HCT116 (cell line): ENCODE data around the gene PPIL6. TPM values are rescaled to one million over a fixed set of nuclear protein-coding genes. Genes with fewer than 3 reads are reported as not detected.

Experiments
- ATAC-seq: fragments of 200-7000 bp; cut with Tn5 transposase; 2 replicates; pipeline ENCODE4 v1.9.1; 2020; ENCODE audit warnings: mild to moderate bottlenecking, moderate library complexity
- BruUV-seq: library from RNA; stranded (reverse); fragments of 400-500 nt; replicated peaks from 2 replicates; lab custom pipeline; 2021; lab: Mats Ljungman, UMichigan
- CTCF ChIA-PET: fragments of 300-600 bp; sonication (Branson Sonifier 250); formaldehyde crosslinking; loops from one replicate; lab custom pipeline; 2021; ENCODE audit warnings: antibody characterized with exemption; lab: Charles Lee
- POLR2A ChIA-PET: fragments of 300-600, 350-600 bp; sonication (Branson Sonifier 250); formaldehyde crosslinking; loops from one replicate; lab custom pipeline; 2021; ENCODE audit warnings: antibody characterized with exemption; lab: Charles Lee
- RAD21 ChIA-PET, 2 experiments: fragments of 300-600 bp; sonication (Branson Sonifier 250); formaldehyde crosslinking; loops; one replicate each; lab custom pipeline; 2023; ENCODE audit warnings: low total read pairs in 2 of 2; ENCODE audit not compliant: uncharacterized antibody in 2 of 2, unreplicated experiment in 2 of 2, low non-redundant PET in 1 of 2; lab: Charles Lee
- DNase-seq: peaks from one replicate; pipeline ENCODE4 v3.0.0-alpha.2; 2010; ENCODE audit warnings: low read depth, low spot score
- H2AFZ ChIP-seq: fragments of 200-600 bp; shearing (Covaris generic), sonication (generic); 2 replicates; pipeline ENCODE4 v1.6.1; 2017; ENCODE audit warnings: low read depth, mixed run types, mixed read lengths, antibody characterized with exemption, low read length; ENCODE audit not compliant: poor library complexity, severe bottlenecking
- H3K27ac ChIP-seq: 2 replicates; pipeline ENCODE4 v1.5.1; 2012; ENCODE audit warnings: low read depth, low read length
- H3K27me3 ChIP-seq: fragments of 200-600 bp; sonication (generic); 2 replicates; pipeline ENCODE4 v1.6.1; 2016; ENCODE audit warnings: mixed run types, low read length, mixed read lengths; ENCODE audit not compliant: insufficient read depth
- H3K36me3 ChIP-seq, 2 experiments: fragments of 200-500 bp in 1 of 2; fragments of 200-600 bp in 1 of 2; sonication (Bioruptor generic) in 1 of 2; sonication (generic) in 1 of 2; 2 replicates each; pipeline versions ENCODE4 v1.5.1 to v1.6.1; 2014 to 2016; ENCODE audit warnings: low read length in 2 of 2, inconsistent platforms in 1 of 2, mixed read lengths in 1 of 2, mixed run types in 1 of 2; ENCODE audit not compliant: insufficient read depth in 2 of 2, control insufficient read depth in 1 of 2
- H3K4me1 ChIP-seq, 2 experiments: fragments of 200-600 bp in 1 of 2; sonication (generic) in 1 of 2; 2 replicates each; pipeline versions ENCODE4 v1.5.1 to v1.6.1; 2012 to 2017; ENCODE audit warnings: low read length in 2 of 2, inconsistent platforms in 1 of 2, mild to moderate bottlenecking in 1 of 2, mixed read lengths in 1 of 2, mixed run types in 1 of 2, moderate library complexity in 1 of 2; ENCODE audit not compliant: insufficient read depth in 2 of 2, control insufficient read depth in 1 of 2
- H3K4me2 ChIP-seq: fragments of 200-600 bp; sonication (generic); 2 replicates; pipeline ENCODE4 v1.6.1; 2017; ENCODE audit warnings: mixed run types, low read length, mixed read lengths
- H3K4me3 ChIP-seq, 2 experiments: fragments of 200-600 bp in 1 of 2; sonication (generic) in 1 of 2; replicated peaks in 1 of 2; 2 replicates each; pipeline ENCODE4 v1.5.1; 2011 to 2016; ENCODE audit warnings: low read length in 2 of 2, control low read depth in 1 of 2, low read depth in 1 of 2, mild to moderate bottlenecking in 1 of 2, mixed read lengths in 1 of 2, mixed run types in 1 of 2
- H3K79me2 ChIP-seq: fragments of 200-600 bp; sonication (generic); 2 replicates; pipeline ENCODE4 v1.6.1; 2017; ENCODE audit warnings: mild to moderate bottlenecking, mixed run types, low read length, moderate library complexity, mixed read lengths; ENCODE audit not compliant: insufficient read depth
- H3K9ac ChIP-seq: fragments of 200-600 bp; sonication (generic); 2 replicates; pipeline ENCODE4 v1.6.1; 2016; ENCODE audit warnings: low read length, mixed read lengths
- H3K9me2 ChIP-seq: fragments of 200-600 bp; sonication (generic), shearing (Covaris generic); 2 replicates; pipeline ENCODE4 v1.6.1; 2017; ENCODE audit warnings: mixed run types, mild to moderate bottlenecking, moderate library complexity; ENCODE audit not compliant: insufficient read depth
- H3K9me3 ChIP-seq, 2 experiments: fragments of 200-500 bp in 1 of 2; fragments of 200-600 bp in 1 of 2; sonication (Bioruptor generic) in 1 of 2; sonication (generic) in 1 of 2; 2 replicates each; pipeline ENCODE4 v1.6.1; 2014 to 2017; ENCODE audit warnings: low read length in 2 of 2, mixed read lengths in 2 of 2, inconsistent platforms in 1 of 2, low read depth in 1 of 2, mild to moderate bottlenecking in 1 of 2, mixed run types in 1 of 2, moderate library complexity in 1 of 2; ENCODE audit not compliant: control insufficient read depth in 1 of 2, insufficient read depth in 1 of 2
- H4K20me1 ChIP-seq: fragments of 200-600 bp; sonication (generic), shearing (Covaris generic); 2 replicates; pipeline ENCODE4 v1.6.1; 2017; ENCODE audit warnings: mixed run types, mild to moderate bottlenecking, moderate library complexity; ENCODE audit not compliant: insufficient read depth
- ATF3 ChIP-seq: IDR thresholded peaks from 2 replicates; pipeline ENCODE4 v1.6.1; 2012
- CEBPB ChIP-seq: IDR thresholded peaks from 2 replicates; pipeline ENCODE4 v1.6.1; 2012; ENCODE audit warnings: low read depth
- CTCF ChIP-seq, 3 experiments: fragments of 200-600 bp in 1 of 3; sonication (generic) in 1 of 3; IDR thresholded peaks in 2 of 3; conservative IDR thresholded peaks in 1 of 3; 2 replicates each; pipeline ENCODE4 v1.5.1; 2012 to 2017; ENCODE audit warnings: low read depth in 2 of 3, low read length in 2 of 3, antibody characterized with exemption in 1 of 3, borderline replicate concordance in 1 of 3, control low read depth in 1 of 3, mild to moderate bottlenecking in 1 of 3, mixed read lengths in 1 of 3, mixed run types in 1 of 3, moderate library complexity in 1 of 3; ENCODE audit not compliant: insufficient read depth in 1 of 3
- EZH2 ChIP-seq: fragments of 200-600 bp; sonication (generic); IDR thresholded peaks from 2 replicates; pipeline ENCODE4 v1.6.1; 2017; ENCODE audit warnings: antibody characterized with exemption, mixed run types
- EZH2phosphoT487 ChIP-seq: fragments of 200-600 bp; IDR thresholded peaks from 2 replicates; pipeline ENCODE4 v1.6.1; 2018; ENCODE audit warnings: antibody characterized with exemption, borderline replicate concordance
- JUND ChIP-seq: IDR thresholded peaks from 2 replicates; pipeline ENCODE4 v1.6.1; 2012
- POLR2AphosphoS5 ChIP-seq: IDR thresholded peaks from 2 replicates; pipeline ENCODE4 v1.6.1; 2011; ENCODE audit warnings: mild to moderate bottlenecking, low read depth, low read length, moderate library complexity
- RAD21 ChIP-seq: IDR thresholded peaks from 2 replicates; pipeline ENCODE4 v1.6.1; 2012; ENCODE audit warnings: low read depth, mild to moderate bottlenecking
- SIN3A ChIP-seq: IDR thresholded peaks from 2 replicates; pipeline ENCODE4 v1.6.1; 2012; ENCODE audit warnings: low read depth
- SP1 ChIP-seq: IDR thresholded peaks from 2 replicates; pipeline ENCODE4 v1.6.1; 2012; ENCODE audit warnings: low read depth
- YY1 ChIP-seq: IDR thresholded peaks from 2 replicates; pipeline ENCODE4 v1.6.1; 2011; ENCODE audit warnings: low read length, low read depth, moderate library complexity, mild to moderate bottlenecking; ENCODE audit not compliant: insufficient replicate concordance; ENCODE audit errors: extremely low read depth
- ZBTB33 ChIP-seq: IDR thresholded peaks from 2 replicates; pipeline ENCODE4 v1.6.1; 2011; ENCODE audit warnings: mild to moderate bottlenecking, low read length, moderate library complexity; ENCODE audit not compliant: insufficient replicate concordance; ENCODE audit errors: extremely low read depth
- ZFX ChIP-seq: fragments of 450-650 bp; IDR thresholded peaks from 2 replicates; pipeline ENCODE4 v1.6.1; 2017
- ZNF274 ChIP-seq: fragments of 200-500 bp; sonication (Bioruptor generic); IDR thresholded peaks from 2 replicates; pipeline ENCODE4 v1.6.1; 2014; ENCODE audit warnings: mild to moderate bottlenecking, low read depth, low read length, inconsistent platforms
- intact Hi-C: fragments of 100-400 bp; cut with micrococcal nuclease; formaldehyde crosslinking; loops from 2 replicates; pipeline ENCODE4 v1.10.0; 2022
- total RNA-seq: library from RNA; stranded (reverse); gene quantifications from one replicate; pipeline ENCODE4 v1.2.1, GENCODE V29; 2021; ENCODE audit not compliant: unreplicated experiment

PPIL6 gene
- total RNA-seq, 1 experiment from 2014 or later, result 3.3 TPM

GRCh38 chr6:109434456-109434855 lies 6.0 kb downstream of the PPIL6 start:
- no TSS peak for BruUV-seq
- no peak for TF ChIP-seq ATF3
- TF ChIP-seq CEBPB, result no peak
- no peak for TF ChIP-seq ZFX
- TF ChIP-seq RAD21, result no peak
- no peak for TF ChIP-seq JUND
- TF ChIP-seq SIN3A, result no peak
- no peak for TF ChIP-seq ZBTB33
- TF ChIP-seq POLR2AphosphoS5, result no peak
- TF ChIP-seq SP1, result no peak
- TF ChIP-seq EZH2phosphoT487, result no peak
- TF ChIP-seq ZNF274, result no peak
- TF ChIP-seq EZH2, result no peak
- no peak for TF ChIP-seq YY1
- no peak for TF ChIP-seq CTCF (IDR thresholded peaks at IDR 0.05 in 2 of 3, conservative IDR thresholded peaks at IDR 0.05 in 1 of 3; ENCODE audit: borderline replicate concordance in 1 of 3, insufficient read depth in 1 of 3, low read depth in 2 of 3, low read length in 2 of 3)
- H3K9me3 ChIP-seq, result no peaks in the 10 kb centered on the region
- no peaks in the 10 kb centered on the region for H3K9me2 ChIP-seq
- H3K36me3 ChIP-seq, result no peaks in the 10 kb centered on the region
- ATAC-seq (no peak), DNase-seq (no peak)
- H2AFZ ChIP-seq, result no peak overlapping the region
- ChIA-PET RAD21 (no interaction called here), POLR2A (no interaction called here), CTCF (interaction anchor here (0.7 kb wide), 1 partner anchor 49 kb away, joined by 4 read pairs; no protein-coding TSS in a partner anchor)
- H3K4me3 ChIP-seq, result no peak overlapping the region
- no peaks in the 10 kb centered on the region for H3K27me3 ChIP-seq
- intact Hi-C loops, result no loop called here
- H3K4me2 ChIP-seq, result no peak overlapping the region
- no peaks in the 10 kb centered on the region for H4K20me1 ChIP-seq
- no peaks in the 10 kb centered on the region for H3K79me2 ChIP-seq
- peaks cover 0 to 2% of the 10 kb centered on the region in 2 experiments; a peak in 2 of 4 replicates for H3K4me1 ChIP-seq
- H3K27ac ChIP-seq, result no peak overlapping the region
- no peak overlapping the region for H3K9ac ChIP-seq
